Right ventricle myocardium superior (tissue), 1 donor: ENCODE data around the gene FAHD1. TPM values are rescaled to one million over a fixed set of nuclear protein-coding genes. Genes with fewer than 3 reads are reported as not detected.

Experiments
- ATAC-seq: fragments of 200-7000 bp; cut with Tn5 transposase; one replicate; pipeline ENCODE4 v1.9.1; 2020; ENCODE audit warnings: mild to moderate bottlenecking; ENCODE audit not compliant: poor library complexity
- DNase-seq: peaks from one replicate; pipeline ENCODE4 v3.0.0-alpha.2; 2020
- intact Hi-C: fragments of 100-400 bp; cut with DNase I; formaldehyde crosslinking; loops from one replicate; pipeline ENCODE4 v1.11.2; 2022
- total RNA-seq: library from RNA; stranded (reverse); fragmentation: NEBNext Ultra II Directional; extraction: Animal tissue kit (Norgen Biotek cat#: 25700); gene quantifications from one replicate; pipeline ENCODE4 v1.2.1, GENCODE V29; 2021
- donor health status: DM: no; HTN: yes; CAD: no; lungs with severe emphysema.

Gene FAHD1
- total RNA-seq, 1 donor from 2014 or later = 31.0 TPM

- DNase-seq (no peak), ATAC-seq (peak; percentile 21)
- intact Hi-C loops = no loop called here
These were observed 929 bp upstream of the FAHD1 start for GRCh38 chr16:1825864-1826690.

- ATAC-seq (no peak), DNase-seq (no peak)
- intact Hi-C loops = no loop called here
These were observed 1.8 kb downstream of the FAHD1 start for GRCh38 chr16:1828645-1829410.

GRCh38 chr16:1830213-1830612 lies 3.2 kb downstream of the FAHD1 start:
- ATAC-seq (no peak), DNase-seq (no peak)
- intact Hi-C loops = no loop called here

- no peak for DNase-seq
- ATAC-seq = no peak
- intact Hi-C loops = no loop called here
These were observed 4.4 kb downstream of the FAHD1 start for GRCh38 chr16:1831186-1832075.

GRCh38 chr16:1832838-1833454 lies 5.9 kb downstream of the FAHD1 start:
- DNase-seq (no peak), ATAC-seq (no peak)
- intact Hi-C loops = no loop called here

- intact Hi-C loops = no loop called here
- DNase-seq (no peak), ATAC-seq (no peak)
These were observed 7.1 kb downstream of the FAHD1 start for GRCh38 chr16:1834096-1834495.

- intact Hi-C loops = no loop called here
- DNase-seq (no peak), ATAC-seq (no peak)
These were observed 12.5 kb downstream of the FAHD1 start for GRCh38 chr16:1839554-1839953.

- DNase-seq = no peak
- intact Hi-C loops = no loop called here
- ATAC-seq = no peak
These were observed 19.0 kb downstream of the FAHD1 start for GRCh38 chr16:1845985-1846384.

GRCh38 chr16:1846416-1846815 lies 19.4 kb downstream of the FAHD1 start:
- intact Hi-C loops = no loop called here
- ATAC-seq (no peak), DNase-seq (no peak)

- intact Hi-C loops = no loop called here
- DNase-seq (no peak), ATAC-seq (no peak)
These were observed 24.0 kb downstream of the FAHD1 start for GRCh38 chr16:1850981-1851380.

GRCh38 chr16:1851793-1852192 lies 24.8 kb downstream of the FAHD1 start:
- DNase-seq (no peak), ATAC-seq (no peak)
- intact Hi-C loops = no loop called here

GRCh38 chr16:1857433-1858097 lies 30.6 kb downstream of the FAHD1 start:
- ATAC-seq = no peak
- DNase-seq = no peak
- intact Hi-C loops = no loop called here

- ATAC-seq (no peak), DNase-seq (no peak)
- intact Hi-C loops = no loop called here
These were observed 31.3 kb downstream of the FAHD1 start for GRCh38 chr16:1858189-1858865.

- no peak for DNase-seq
- intact Hi-C loops = loop anchor here (5.0 kb wide), 1 partner anchor 68 kb away; no protein-coding TSS in a partner anchor
- no peak for ATAC-seq
These were observed 32.6 kb downstream of the FAHD1 start for GRCh38 chr16:1859650-1860049.

- DNase-seq (no peak), ATAC-seq (no peak)
- intact Hi-C loops = loop anchor here (5.0 kb wide), 1 partner anchor 66 kb away; no protein-coding TSS in a partner anchor
These were observed 34.7 kb downstream of the FAHD1 start for GRCh38 chr16:1861730-1862129.

- DNase-seq (no peak), ATAC-seq (no peak)
- intact Hi-C loops = loop anchor here (5.0 kb wide), 1 partner anchor 65 kb away; no protein-coding TSS in a partner anchor
These were observed 35.4 kb downstream of the FAHD1 start for GRCh38 chr16:1862394-1862793.

- DNase-seq (no peak), ATAC-seq (no peak)
- intact Hi-C loops = loop anchor here (5.0 kb wide), 1 partner anchor 63 kb away; no protein-coding TSS in a partner anchor
These were observed 36.9 kb downstream of the FAHD1 start for GRCh38 chr16:1863681-1864460.
